AG08395 (cell line): ENCODE measurements around the gene PDE6A.

Source experiments
- DNase-seq: peaks from one replicate; pipeline ENCODE4 v3.0.0; 2012; ENCODE audit warnings: mixed read lengths, low spot score

PDE6A gene

GRCh38 chr5:149930749-149931574 lies 13.6 kb downstream of the PDE6A start:
- DNase-seq = no peak

- DNase-seq = no peak
These were observed 14.4 kb downstream of the PDE6A start for GRCh38 chr5:149930043-149930748.

- DNase-seq = no peak
These were observed 20.1 kb downstream of the PDE6A start for GRCh38 chr5:149924486-149924885.

GRCh38 chr5:149922950-149923349 lies 21.6 kb downstream of the PDE6A start:
- no peak for DNase-seq

GRCh38 chr5:149921597-149921996 lies 23.0 kb downstream of the PDE6A start:
- no peak for DNase-seq

- DNase-seq = no peak
These were observed 27.4 kb downstream of the PDE6A start for GRCh38 chr5:149917073-149917676.

- no peak for DNase-seq
These were observed 28.1 kb downstream of the PDE6A start for GRCh38 chr5:149916334-149917072.

- no peak for DNase-seq
These were observed 29.0 kb downstream of the PDE6A start for GRCh38 chr5:149915392-149916260.

- no peak for DNase-seq
These were observed 30.9 kb downstream of the PDE6A start for GRCh38 chr5:149913436-149914419.

- DNase-seq = no peak
These were observed 32.2 kb downstream of the PDE6A start for GRCh38 chr5:149912226-149912871.

- DNase-seq = no peak
These were observed 33.6 kb downstream of the PDE6A start for GRCh38 chr5:149911031-149911430.

GRCh38 chr5:149907828-149908227 lies 36.8 kb downstream of the PDE6A start:
- no peak for DNase-seq

GRCh38 chr5:149904977-149905376 lies 39.6 kb downstream of the PDE6A start:
- no peak for DNase-seq

- no peak for DNase-seq
These were observed 40.2 kb downstream of the PDE6A start for GRCh38 chr5:149904293-149904886.

- no peak for DNase-seq
These were observed 41.2 kb downstream of the PDE6A start for GRCh38 chr5:149903404-149903803.

- DNase-seq = no peak
These were observed 42.4 kb downstream of the PDE6A start for GRCh38 chr5:149902177-149902576.

GRCh38 chr5:149901511-149901910 lies 43.1 kb downstream of the PDE6A start:
- DNase-seq = no peak

GRCh38 chr5:149900390-149900789 lies 44.2 kb downstream of the PDE6A start:
- DNase-seq = no peak

GRCh38 chr5:149898811-149899210 lies 45.8 kb downstream of the PDE6A start:
- DNase-seq = no peak
